Mesenchymal stem cell (in vitro differentiated cells and primary cell): ENCODE results near the gene GOLT1A.

Experiments
- DNase-seq: peaks from one replicate; pipeline ENCODE4 v3.0.0-alpha.2; 2013
- H2AFZ ChIP-seq: one replicate; pipeline ENCODE4 v1.6.1; 2013; ENCODE audit warnings: low read depth, mild to moderate bottlenecking, control low read depth, inconsistent platforms, low read length, moderate library complexity
- H2AK5ac ChIP-seq: 2 replicates; pipeline ENCODE4 v1.6.1; 2013; ENCODE audit warnings: low read length, moderate library complexity, mild to moderate bottlenecking, inconsistent platforms; ENCODE audit not compliant: severe bottlenecking
- H2BK120ac ChIP-seq: one replicate; pipeline ENCODE4 v1.6.1; 2013; ENCODE audit warnings: low read depth, mild to moderate bottlenecking, inconsistent platforms, low read length, moderate library complexity
- H2BK12ac ChIP-seq, 2 experiments: one replicate each; pipeline ENCODE4 v1.6.1; 2013; ENCODE audit warnings: inconsistent platforms in 2 of 2, low read length in 2 of 2, mild to moderate bottlenecking in 2 of 2, moderate library complexity in 2 of 2, control low read depth in 1 of 2
- H2BK15ac ChIP-seq: one replicate; pipeline ENCODE4 v1.6.1; 2013; ENCODE audit warnings: mild to moderate bottlenecking, low read depth, inconsistent platforms; ENCODE audit not compliant: poor library complexity, severe bottlenecking
- H2BK5ac ChIP-seq: 2 replicates; pipeline ENCODE4 v1.6.1; 2013; ENCODE audit warnings: low read depth, mild to moderate bottlenecking, low read length, control low read depth, inconsistent platforms; ENCODE audit not compliant: poor library complexity, severe bottlenecking
- H3K14ac ChIP-seq, 2 experiments: one replicate each; pipeline ENCODE4 v1.6.1; 2013; ENCODE audit warnings: inconsistent platforms in 2 of 2, low read length in 2 of 2, control low read depth in 1 of 2, mild to moderate bottlenecking in 1 of 2, moderate library complexity in 1 of 2
- H3K18ac ChIP-seq, 2 experiments: one replicate each; pipeline ENCODE4 v1.6.1; 2013; ENCODE audit warnings: inconsistent platforms in 2 of 2, low read length in 2 of 2, control low read depth in 1 of 2, low read depth in 1 of 2, mild to moderate bottlenecking in 1 of 2
- H3K23ac ChIP-seq, 2 experiments: one replicate each; pipeline ENCODE4 v1.6.1; 2013; ENCODE audit warnings: inconsistent platforms in 2 of 2, low read length in 2 of 2, mild to moderate bottlenecking in 2 of 2, moderate library complexity in 2 of 2, control low read depth in 1 of 2
- H3K27ac ChIP-seq: 2 replicates; pipeline ENCODE4 v1.5.1; 2013; ENCODE audit warnings: mild to moderate bottlenecking, moderate library complexity, low read length, control low read depth, inconsistent platforms; ENCODE audit not compliant: poor library complexity, severe bottlenecking
- H3K27me3 ChIP-seq, 2 experiments: 2 replicates each; pipeline versions ENCODE4 v1.6.1 to v1.7.0; 2013; ENCODE audit warnings: low read length in 2 of 2, mild to moderate bottlenecking in 2 of 2, moderate library complexity in 2 of 2, control low read depth in 1 of 2, inconsistent platforms in 1 of 2; ENCODE audit not compliant: control insufficient read depth in 1 of 2, insufficient read depth in 1 of 2
- H3K36me3 ChIP-seq, 2 experiments: 2 replicates each; pipeline versions ENCODE4 v1.6.1 to v1.7.0; 2013; ENCODE audit warnings: low read length in 2 of 2, control low read depth in 1 of 2, inconsistent platforms in 1 of 2, low read depth in 1 of 2, mild to moderate bottlenecking in 1 of 2; ENCODE audit not compliant: insufficient read depth in 2 of 2, control insufficient read depth in 1 of 2
- H3K4ac ChIP-seq, 2 experiments: one replicate each; pipeline ENCODE4 v1.6.1; 2013; ENCODE audit warnings: inconsistent platforms in 2 of 2, low read length in 2 of 2, mild to moderate bottlenecking in 2 of 2, moderate library complexity in 2 of 2, control low read depth in 1 of 2, low read depth in 1 of 2
- H3K4me1 ChIP-seq: 2 replicates; pipeline ENCODE4 v1.6.1; 2013; ENCODE audit warnings: low read depth, low read length, control low read depth; ENCODE audit not compliant: control insufficient read depth, insufficient read depth
- H3K4me2 ChIP-seq: 2 replicates; pipeline ENCODE4 v1.6.1; 2013; ENCODE audit warnings: low read length, mild to moderate bottlenecking, inconsistent platforms; ENCODE audit not compliant: poor library complexity, severe bottlenecking
- H3K4me3 ChIP-seq, 2 experiments: 2 replicates each; pipeline versions ENCODE4 v1.5.1 to v1.7.0; 2013; ENCODE audit warnings: low read length in 2 of 2, mild to moderate bottlenecking in 2 of 2, control low read depth in 1 of 2, low read depth in 1 of 2; ENCODE audit not compliant: insufficient read depth in 1 of 2
- H3K79me1 ChIP-seq: replicated peaks from 2 replicates; pipeline ENCODE4 v1.6.1; 2013; ENCODE audit warnings: mild to moderate bottlenecking, control low read depth, low read length, inconsistent platforms; ENCODE audit not compliant: poor library complexity, severe bottlenecking
- H3K9ac ChIP-seq: 2 replicates; pipeline ENCODE4 v1.7.0; 2013; ENCODE audit warnings: mild to moderate bottlenecking, low read length, moderate library complexity
- H3K9me3 ChIP-seq: 2 replicates; pipeline ENCODE4 v1.7.0; 2013; ENCODE audit warnings: mild to moderate bottlenecking, low read length; ENCODE audit not compliant: control insufficient read depth
- H4K8ac ChIP-seq: one replicate; pipeline ENCODE4 v1.6.1; 2013; ENCODE audit warnings: inconsistent platforms, mild to moderate bottlenecking, low read length, moderate library complexity
- H4K91ac ChIP-seq: one replicate; pipeline ENCODE4 v1.6.1; 2013; ENCODE audit warnings: mild to moderate bottlenecking, low read length, inconsistent platforms
- whole genome bisulfite sequencing: methylation state at CpG from one replicate; pipeline ENCODE4 v1.1.7; 2013; ENCODE audit warnings: mixed read lengths; 5-methylcytosine and 5-hydroxymethylcytosine counted together

The GOLT1A gene

GRCh38 chr1:204255966-204256365 lies 42.2 kb upstream of the GOLT1A start:
- Histone ChIP-seq H3K23ac (no peak overlapping the region), H3K4me3 (no peak overlapping the region), H3K4ac (no peak overlapping the region), H2BK12ac (peak overlapping the region; percentile 21 to 88), H4K91ac (peak overlapping the region; percentile 91), H3K9me3 (no peaks in the 10 kb centered on the region), H3K27ac (no peak overlapping the region), H3K14ac (no peak overlapping the region), H3K4me1 (peaks cover 1% of the 10 kb centered on the region), H2BK15ac (no peak overlapping the region), H2AFZ (no peak overlapping the region), H4K8ac (peak overlapping the region; percentile 76), H3K4me2 (no peak overlapping the region), H3K27me3 (peaks cover 11 to 21% of the 10 kb centered on the region in 2 experiments), H2BK5ac (no peak overlapping the region), H3K18ac (peak overlapping the region; percentile 64 to 84), H3K36me3 (no peaks in the 10 kb centered on the region), H3K9ac (peak overlapping the region; percentile 4), H3K79me1 (no peaks in the 10 kb centered on the region), H2AK5ac (no peak overlapping the region), H2BK120ac (peak overlapping the region; percentile 57)
- peak; percentile 35 for DNase-seq
- 56% methylated on average over 3 of the region's 5 CpGs for WGBS

DNA sequence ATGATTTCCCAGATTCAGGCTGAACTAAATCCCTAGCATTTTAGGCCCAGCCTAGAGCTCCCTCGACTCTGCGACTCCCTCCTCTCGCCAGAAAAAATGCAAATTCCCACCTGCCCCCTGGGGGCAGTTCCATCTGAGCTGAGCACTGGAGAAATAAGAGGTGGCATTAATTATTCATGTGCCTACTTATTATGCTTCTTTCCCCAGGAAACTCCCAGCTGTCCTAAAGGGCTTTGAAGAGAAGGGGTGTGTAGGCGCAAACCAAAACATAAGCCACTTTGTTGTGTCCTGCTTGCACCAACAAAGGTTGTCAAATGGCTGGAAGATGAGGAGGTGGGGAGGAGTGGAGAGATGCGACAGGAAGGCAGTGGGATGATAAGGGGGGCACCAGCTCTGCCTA lies 41.4 kb upstream of the GOLT1A start:
- H3K14ac ChIP-seq: no peak overlapping the region
- no peaks in the 10 kb centered on the region for H3K9me3 ChIP-seq
- H2AFZ ChIP-seq: no peak overlapping the region

GRCh38 chr1:204254031-204254661 lies 40.4 kb upstream of the GOLT1A start:
- peak overlapping the region in 1 of 2 experiments; percentile 68 for H2BK12ac ChIP-seq

More for the DNA sequence above, 41.4 kb upstream of the GOLT1A start:
- H3K27me3 ChIP-seq: peaks cover 14 to 16% of the 10 kb centered on the region in 2 experiments
- H3K36me3 ChIP-seq: no peaks in the 10 kb centered on the region
- H3K4me1 ChIP-seq: peaks cover 1% of the 10 kb centered on the region
- no peak overlapping the region for H2AK5ac ChIP-seq
- H3K4me3 ChIP-seq: no peak overlapping the region
- H2BK12ac ChIP-seq: no peak overlapping the region
- no peak overlapping the region for H2BK15ac ChIP-seq
- H2BK5ac ChIP-seq: no peak overlapping the region
- no peak overlapping the region for H3K4ac ChIP-seq
- H3K18ac ChIP-seq: peak overlapping the region in 1 of 2 experiments; percentile 15
- no peak overlapping the region for H3K9ac ChIP-seq
- no peak overlapping the region for H4K91ac ChIP-seq
- H3K23ac ChIP-seq: no peak overlapping the region
- no peaks in the 10 kb centered on the region for H3K79me1 ChIP-seq
- no peak overlapping the region for H3K4me2 ChIP-seq
- no peak for DNase-seq
- H3K27ac ChIP-seq: no peak overlapping the region
- H2BK120ac ChIP-seq: peak overlapping the region; percentile 57
- WGBS: 94% methylated on average over 1 of the region's 5 CpGs
- H4K8ac ChIP-seq: peak overlapping the region; percentile 8

GRCh38 chr1:204251926-204252689 lies 38.3 kb upstream of the GOLT1A start:
- Histone ChIP-seq H3K4me3 (no peak overlapping the region), H4K8ac (no peak overlapping the region), H2AFZ (no peak overlapping the region), H3K9me3 (no peaks in the 10 kb centered on the region), H3K4ac (no peak overlapping the region), H3K4me2 (no peak overlapping the region), H3K18ac (no peak overlapping the region), H3K36me3 (no peaks in the 10 kb centered on the region), H3K4me1 (no peaks in the 10 kb centered on the region), H2BK12ac (no peak overlapping the region), H3K23ac (no peak overlapping the region), H3K79me1 (no peaks in the 10 kb centered on the region), H3K14ac (no peak overlapping the region), H4K91ac (no peak overlapping the region), H2AK5ac (no peak overlapping the region), H2BK5ac (no peak overlapping the region), H3K27ac (no peak overlapping the region), H2BK120ac (no peak overlapping the region), H2BK15ac (no peak overlapping the region), H3K27me3 (peaks cover 23 to 34% of the 10 kb centered on the region in 2 experiments), H3K9ac (no peak overlapping the region)
- 85% methylated on average over 6 of the region's 6 CpGs for WGBS
- DNase-seq: no peak

More at GRCh38 chr1:204254031-204254661, 40.4 kb upstream of the GOLT1A start:
- H2BK120ac ChIP-seq: no peak overlapping the region
- H3K4me2 ChIP-seq: no peak overlapping the region
- H2BK5ac ChIP-seq: no peak overlapping the region
- H2AK5ac ChIP-seq: no peak overlapping the region
- H4K91ac ChIP-seq: peak overlapping the region; percentile 68
- DNase-seq: peak; percentile 90
- H3K36me3 ChIP-seq: no peaks in the 10 kb centered on the region
- H3K9me3 ChIP-seq: no peaks in the 10 kb centered on the region
- no peak overlapping the region for H3K9ac ChIP-seq
- H3K4me3 ChIP-seq: no peak overlapping the region
- peaks cover 1% of the 10 kb centered on the region for H3K4me1 ChIP-seq
- H3K18ac ChIP-seq: peak overlapping the region; percentile 66 to 69
- no peak overlapping the region for H3K4ac ChIP-seq
- H3K23ac ChIP-seq: no peak overlapping the region
- no peak overlapping the region for H3K27ac ChIP-seq
- no peak overlapping the region for H2AFZ ChIP-seq
- WGBS: 77% methylated on average over 7 of the region's 7 CpGs
- H2BK15ac ChIP-seq: no peak overlapping the region
- H3K27me3 ChIP-seq: peaks cover 11 to 20% of the 10 kb centered on the region in 2 experiments
- H3K79me1 ChIP-seq: no peaks in the 10 kb centered on the region
- peak overlapping the region; percentile 67 for H4K8ac ChIP-seq
- peak overlapping the region in 1 of 2 experiments; percentile 23 for H3K14ac ChIP-seq
